DLD1 (cell line): ENCODE measurements around the gene KIAA1217.

ENCODE experiments used
- in situ Hi-C: cut with HindIII; loops from 2 replicates; pipeline ENCODE4 v1.10.0; 2017; ENCODE audit warnings: low sequenced_read_pairs

Gene KIAA1217

DNA sequence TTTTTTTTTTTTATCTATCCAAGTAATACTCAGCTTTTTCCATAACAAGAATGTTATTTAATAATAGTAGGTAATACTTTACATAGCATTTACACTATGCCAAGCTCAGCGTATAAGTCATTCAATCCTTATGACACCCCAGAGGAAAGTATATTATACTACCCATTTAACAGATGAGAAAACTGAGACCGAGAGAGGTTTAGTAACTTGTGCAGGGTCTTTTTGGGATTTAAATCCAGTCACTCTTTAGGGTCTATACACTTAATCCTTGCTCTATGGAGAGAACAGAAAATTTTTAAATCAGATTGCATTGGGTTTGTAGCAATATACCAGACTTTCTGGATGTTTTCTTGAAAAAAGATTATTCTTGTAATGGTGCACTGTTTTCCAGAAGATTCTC is 322.5 kb downstream of the KIAA1217 start:
- in situ Hi-C loops: no loop called here

- in situ Hi-C loops: no loop called here
Measured at GRCh38 chr10:24533981-24534380, 325.0 kb downstream of the KIAA1217 start.

DNA sequence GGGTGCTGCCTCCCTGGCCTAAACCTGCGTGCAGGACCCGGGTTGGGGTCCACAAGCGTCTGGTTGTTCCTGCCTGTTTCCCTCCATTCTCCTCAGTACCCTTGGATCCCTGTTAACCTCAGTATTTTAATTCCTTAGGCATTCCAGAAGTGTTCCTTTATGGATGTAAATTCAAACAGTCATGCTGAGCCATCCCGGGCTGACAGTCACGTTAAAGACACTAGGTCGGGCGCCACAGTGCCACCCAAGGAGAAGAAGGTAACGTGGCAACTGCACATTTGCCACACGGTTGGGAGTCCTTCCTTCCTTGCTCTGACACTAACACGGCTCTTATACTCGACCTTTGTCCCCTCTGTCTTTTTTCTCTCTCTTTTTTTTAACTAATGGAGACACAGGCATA is 327.7 kb downstream of the KIAA1217 start:
- in situ Hi-C loops: no loop called here

DNA sequence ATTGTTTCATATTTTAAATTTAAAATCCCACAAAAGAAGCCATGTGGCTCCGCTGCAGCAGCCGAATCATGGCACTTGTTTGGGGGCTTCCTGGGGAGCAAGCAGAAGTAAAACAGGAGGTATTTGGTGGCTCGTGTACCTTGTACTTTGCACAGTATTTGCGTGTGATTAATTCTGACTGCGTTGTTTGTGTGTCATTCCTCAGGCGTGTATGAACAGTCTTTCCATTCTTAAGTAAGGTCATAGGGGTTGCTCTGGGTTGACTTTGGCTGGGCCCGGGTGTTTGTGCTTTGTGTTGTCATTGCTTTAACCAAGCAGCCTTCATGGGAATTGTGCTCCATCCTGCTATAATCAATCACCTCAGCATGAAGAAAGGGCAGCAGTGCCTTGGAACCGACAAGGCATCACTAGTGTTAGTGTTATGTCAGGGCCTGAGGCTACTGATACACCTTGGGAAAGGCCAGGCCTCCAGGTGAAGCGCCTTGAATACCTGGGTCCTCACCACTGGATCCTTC is 332.4 kb downstream of the KIAA1217 start:
- in situ Hi-C loops: no loop called here

DNA sequence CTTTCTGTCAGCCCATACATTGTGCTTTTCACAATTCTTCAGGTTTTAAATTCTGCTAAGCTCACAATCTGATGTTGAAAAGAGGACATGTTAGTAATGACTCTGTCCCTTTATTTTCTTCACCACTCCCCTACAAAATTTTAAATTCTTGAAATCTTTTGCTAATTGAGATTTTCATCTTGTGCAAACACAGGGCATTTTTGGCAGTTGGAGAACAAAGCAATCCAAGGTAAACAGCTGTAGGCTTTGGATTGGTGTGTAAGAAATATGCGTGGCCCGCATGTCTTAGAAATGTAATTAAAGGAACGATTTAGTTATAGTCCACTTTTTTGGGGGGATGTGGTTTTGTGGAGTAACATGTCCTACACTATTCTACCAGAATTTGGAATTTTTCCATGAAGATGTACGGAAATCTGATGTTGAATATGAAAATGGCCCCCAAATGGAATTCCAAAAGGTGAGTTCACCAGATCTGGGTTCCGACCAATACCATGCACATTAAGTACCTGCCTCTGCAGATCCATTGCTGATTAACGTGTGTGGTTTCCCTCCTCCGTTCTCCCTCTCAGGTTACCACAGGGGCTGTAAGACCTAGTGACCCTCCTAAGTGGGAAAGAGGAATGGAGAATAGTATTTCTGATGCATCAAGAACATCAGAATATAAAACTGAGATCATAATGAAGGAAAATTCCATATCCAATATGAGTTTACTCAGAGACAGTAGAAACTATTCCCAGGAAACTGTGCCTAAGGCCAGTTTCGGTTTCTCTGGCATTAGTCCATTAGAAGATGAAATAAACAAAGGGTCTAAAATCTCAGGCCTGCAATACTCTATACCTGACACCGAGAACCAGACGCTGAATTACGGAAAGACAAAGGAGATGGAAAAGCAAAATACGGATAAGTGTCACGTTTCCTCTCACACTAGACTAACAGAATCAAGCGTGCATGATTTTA is 333.7 kb downstream of the KIAA1217 start:
- in situ Hi-C loops: no loop called here

DNA sequence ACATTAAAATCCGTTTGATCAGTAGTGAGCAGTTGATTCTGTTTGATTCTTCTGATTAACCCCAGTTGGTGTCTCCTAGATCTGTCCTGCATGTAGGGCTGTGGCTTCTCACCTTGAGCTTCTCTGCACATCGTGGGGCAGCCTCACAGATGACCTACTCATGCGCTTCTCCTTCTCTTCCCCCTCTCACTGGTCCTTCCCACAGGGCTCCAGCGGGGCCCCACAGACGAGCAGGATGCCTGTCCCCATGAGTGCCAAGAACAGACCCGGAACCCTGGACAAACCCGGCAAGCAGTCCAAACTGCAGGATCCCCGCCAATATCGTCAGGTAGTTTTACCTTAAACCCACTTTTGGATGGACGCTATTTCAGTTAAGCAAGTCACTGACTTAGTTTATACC is 335.8 kb downstream of the KIAA1217 start:
- in situ Hi-C loops: no loop called here

DNA sequence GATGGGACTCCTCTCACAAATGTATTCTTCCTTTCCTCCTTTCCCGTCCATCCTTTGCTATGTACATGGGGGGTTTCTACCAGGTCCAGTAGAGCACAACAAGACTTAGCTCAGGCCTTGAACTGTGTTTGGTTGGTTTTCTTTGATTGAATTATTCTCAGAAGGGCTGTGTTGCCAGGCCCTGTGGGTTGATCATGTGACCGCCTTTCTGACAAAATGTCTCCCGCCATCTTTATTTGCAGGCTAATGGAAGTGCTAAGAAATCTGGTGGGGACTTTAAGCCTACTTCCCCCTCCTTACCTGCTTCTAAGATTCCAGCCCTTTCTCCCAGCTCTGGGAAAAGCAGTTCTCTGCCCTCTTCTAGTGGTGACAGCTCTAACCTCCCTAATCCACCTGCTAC is 336.6 kb downstream of the KIAA1217 start:
- in situ Hi-C loops: no loop called here

GRCh38 chr10:24550680-24551079 is 341.7 kb downstream of the KIAA1217 start:
- in situ Hi-C loops: no loop called here

- in situ Hi-C loops: no loop called here
Measured at GRCh38 chr10:24551161-24551560, 342.2 kb downstream of the KIAA1217 start.

DNA sequence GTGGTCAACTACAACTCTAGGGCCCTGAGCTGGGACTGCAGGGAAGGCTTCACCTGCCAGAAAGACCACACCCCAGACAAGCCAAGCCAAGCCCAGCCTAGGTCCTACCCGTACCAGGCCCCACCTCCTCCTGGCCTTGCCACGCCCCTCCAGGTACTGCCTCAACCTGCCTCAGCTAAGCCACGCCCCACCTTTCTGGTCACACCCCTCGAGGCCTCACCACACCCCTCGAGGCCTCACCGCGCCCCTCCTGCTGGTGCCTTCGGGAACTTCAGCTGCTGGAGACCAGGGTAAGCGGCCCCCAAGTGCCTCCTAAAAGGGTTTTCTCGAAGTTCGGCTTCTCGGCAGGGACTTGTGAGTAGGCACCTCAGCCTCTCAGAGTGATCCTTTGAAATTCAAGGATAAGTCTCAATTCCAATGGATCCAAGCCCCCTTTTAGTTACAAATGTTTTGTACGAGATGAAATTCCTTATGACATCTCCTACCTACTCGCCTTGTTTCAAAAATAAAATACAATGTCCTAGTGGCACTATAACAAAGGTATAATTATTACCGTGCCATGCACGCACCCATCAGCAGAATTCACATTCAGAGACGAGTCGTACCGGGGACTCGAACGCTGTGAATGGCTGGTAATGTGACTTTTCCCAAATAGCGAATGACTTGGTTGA is 343.5 kb downstream of the KIAA1217 start:
- in situ Hi-C loops: no loop called here

DNA sequence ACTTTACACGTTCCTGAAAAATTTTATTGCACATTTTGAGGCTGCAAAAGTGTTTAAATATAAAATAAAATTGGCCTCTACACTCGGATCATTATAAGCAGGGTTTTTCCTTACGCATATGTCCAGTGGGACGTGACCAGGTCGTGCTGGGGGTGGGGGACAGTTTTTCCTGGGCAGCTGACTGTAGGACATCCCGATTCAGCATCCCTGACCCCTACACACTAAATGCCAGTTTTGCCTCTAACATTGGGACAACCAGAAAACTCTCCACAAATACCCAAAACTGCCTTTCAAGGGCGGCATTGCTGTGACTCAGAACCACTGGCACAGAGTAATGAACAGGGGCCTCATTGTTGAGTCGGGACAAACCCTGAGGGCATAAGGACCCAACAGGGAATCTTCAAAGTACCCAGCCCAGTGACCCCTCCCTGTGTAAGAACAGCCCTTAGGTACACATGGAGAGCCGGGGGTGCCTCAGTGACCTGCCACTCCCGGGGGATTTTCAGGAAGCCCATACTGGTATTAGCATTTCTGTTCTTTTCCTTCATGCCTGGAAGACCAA is 344.2 kb downstream of the KIAA1217 start:
- in situ Hi-C loops: no loop called here

DNA sequence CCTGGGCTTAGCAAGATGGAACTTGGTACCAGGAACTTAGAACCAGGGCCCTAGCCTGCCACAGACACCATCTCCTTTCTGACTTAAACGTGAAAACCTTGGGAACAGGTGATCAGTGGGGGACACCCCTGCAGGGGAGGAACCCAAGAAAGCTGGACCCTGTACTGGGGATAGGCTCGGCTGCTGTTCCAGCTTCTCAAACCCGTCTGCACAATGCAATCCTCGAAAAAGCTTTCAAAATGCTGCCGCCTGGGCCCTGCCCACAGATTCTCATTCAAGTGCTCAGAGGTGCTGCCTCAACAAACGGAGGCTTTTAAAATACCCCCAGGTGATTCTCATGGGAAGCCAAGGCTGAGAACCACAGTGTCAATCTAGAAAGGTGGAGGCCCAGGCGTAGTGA is 345.1 kb downstream of the KIAA1217 start:
- in situ Hi-C loops: no loop called here

DNA sequence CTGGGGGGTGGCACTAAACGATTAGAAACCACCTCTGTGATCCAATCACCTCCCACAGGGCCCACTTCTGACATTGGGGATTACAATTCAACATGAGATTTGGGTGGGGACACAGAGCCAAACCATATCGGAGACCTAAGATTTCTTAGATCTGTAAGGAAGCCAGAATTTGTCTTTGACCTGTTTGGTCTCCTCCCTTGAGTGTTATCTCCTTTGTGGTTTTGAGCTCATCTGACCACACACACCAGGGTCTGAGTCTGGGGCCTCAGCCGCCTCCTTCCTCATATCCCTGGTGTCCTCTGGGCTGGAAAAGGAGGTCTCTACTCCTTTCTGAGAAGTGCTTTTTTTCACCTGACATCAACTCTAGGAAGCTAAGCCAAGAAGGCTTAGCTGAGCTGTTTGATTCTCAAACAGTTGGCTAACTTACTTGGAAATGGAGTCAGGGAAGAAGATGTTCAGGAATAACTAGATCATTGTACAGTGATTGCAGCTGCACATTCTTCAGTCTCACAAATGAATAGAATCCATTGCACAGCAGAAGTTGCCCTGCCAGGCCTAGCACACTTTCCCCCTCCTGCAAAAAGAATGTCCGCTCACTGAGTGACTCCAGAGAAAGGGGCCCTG is 347.3 kb downstream of the KIAA1217 start:
- in situ Hi-C loops: no loop called here

- in situ Hi-C loops: no loop called here
Measured at GRCh38 chr10:24556750-24557742, 348.1 kb downstream of the KIAA1217 start.

DNA sequence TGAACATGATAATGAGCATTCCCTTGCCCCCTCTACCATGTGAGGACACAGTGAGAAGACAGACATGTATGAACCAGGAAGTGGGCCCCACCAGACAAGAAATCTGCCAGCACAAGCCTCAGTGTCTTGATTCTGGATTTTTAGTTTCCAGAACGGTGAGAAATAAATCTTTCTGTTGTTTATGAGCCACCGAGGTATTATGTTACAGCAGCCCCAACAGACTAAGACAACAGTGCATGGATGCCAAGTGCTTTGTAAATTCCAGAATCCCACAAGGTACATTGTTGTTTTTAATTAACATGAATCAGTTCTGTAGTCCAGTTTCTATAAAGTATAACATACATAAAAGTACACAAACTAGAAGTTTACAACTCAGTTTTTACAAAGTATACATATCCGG is 352.5 kb downstream of the KIAA1217 start:
- in situ Hi-C loops: no loop called here

DNA sequence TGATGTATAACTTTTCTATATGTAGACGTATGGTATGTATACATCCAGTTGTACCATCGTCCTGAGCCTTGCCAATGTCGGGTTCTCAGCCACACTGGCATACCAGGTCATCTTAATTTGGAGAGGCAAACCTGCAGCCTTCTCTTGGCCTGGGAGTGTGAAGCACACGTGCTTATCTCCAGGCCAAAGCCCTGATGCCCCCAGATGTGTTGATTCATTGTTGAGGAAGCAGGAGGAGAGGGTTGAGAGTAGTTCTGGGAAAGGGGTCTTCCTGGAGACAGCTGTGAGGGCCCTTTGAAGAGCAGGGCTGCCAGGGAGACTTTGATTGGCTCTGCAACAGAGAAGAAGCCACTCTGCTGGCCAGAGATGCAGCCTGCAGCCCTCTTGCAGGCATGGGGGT is 359.1 kb downstream of the KIAA1217 start:
- in situ Hi-C loops: no loop called here

- in situ Hi-C loops: no loop called here
Measured at GRCh38 chr10:24569330-24569796, 360.4 kb downstream of the KIAA1217 start.

DNA sequence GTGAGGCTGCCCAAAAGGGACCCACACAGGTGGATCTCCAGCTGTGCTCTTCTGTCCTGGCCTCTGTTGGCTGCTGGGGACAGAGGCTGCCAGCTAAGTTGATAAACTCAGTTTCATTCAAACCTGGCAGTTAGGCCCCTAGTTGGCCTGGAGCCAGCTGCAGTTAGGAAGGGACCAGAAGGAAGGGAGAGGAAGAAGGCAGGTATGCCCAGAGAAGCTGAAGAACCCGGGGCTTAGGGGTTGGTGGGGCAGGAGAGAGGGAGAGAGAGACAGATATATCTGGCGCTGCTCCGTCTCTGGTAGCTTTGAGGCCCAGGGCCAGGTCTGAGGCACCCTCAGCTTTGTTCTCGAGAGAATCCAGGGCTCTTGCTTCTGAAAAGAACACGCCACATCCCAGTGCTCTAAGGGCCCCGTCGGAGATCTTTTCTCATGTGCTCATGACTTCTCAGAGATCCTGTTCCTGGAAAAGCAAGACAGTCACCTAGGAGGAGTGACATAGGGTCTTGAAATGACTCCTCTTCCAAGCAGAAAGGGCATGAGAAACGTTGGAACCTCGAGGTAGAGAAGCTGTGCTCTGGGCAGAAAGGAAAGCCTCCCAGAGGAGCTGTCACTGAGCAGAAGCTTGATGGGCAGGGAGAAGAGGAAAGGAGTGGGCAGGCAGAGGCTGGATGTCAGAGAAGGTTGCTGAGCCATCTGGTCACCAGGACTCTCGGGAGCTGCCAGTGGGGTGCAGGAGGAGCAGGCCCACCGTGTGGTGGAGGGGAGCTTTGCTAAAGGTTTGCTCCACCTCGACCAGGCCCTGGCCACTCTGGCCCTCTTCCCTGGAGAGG is 361.1 kb downstream of the KIAA1217 start:
- in situ Hi-C loops: no loop called here
